ENCODE data around the gene AP4E1.

AP4E1 gene

GRCh38 chr15:50971115-50971514, 62.6 kb downstream of the AP4E1 start:
- no peak for DNase-seq (ENCODE audit: low read depth in 1 of 2, low spot score in 1 of 2)
- no peaks in the 10 kb centered on the region for H3K27me3 ChIP-seq (ENCODE audit: insufficient read depth, poor library complexity, severe bottlenecking)
- no peak overlapping the region for H3K27ac ChIP-seq (replicated peaks)
- no peak overlapping the region for H3K4me3 ChIP-seq (replicated peaks; ENCODE audit: insufficient read depth, low read length)
- no peak for TF ChIP-seq CTCF (IDR thresholded peaks at IDR 0.05; ENCODE audit: insufficient read depth, low read length)
- TF ChIP-seq POLR2AphosphoS5 (IDR thresholded peaks at IDR 0.05; ENCODE audit: low read depth) = no peak
- no peak for TF ChIP-seq REST (IDR thresholded peaks at IDR 0.05; ENCODE audit: insufficient replicate concordance, low read depth)

- Histone ChIP-seq H3K27ac (replicated peaks) (no peak overlapping the region), H3K27me3 (ENCODE audit: insufficient read depth, poor library complexity, severe bottlenecking) (no peaks in the 10 kb centered on the region), H3K4me3 (replicated peaks; ENCODE audit: insufficient read depth, low read length) (no peak overlapping the region)
- no peak for DNase-seq (ENCODE audit: low read depth in 1 of 2, low spot score in 1 of 2)
- no peak for TF ChIP-seq GABPA (IDR thresholded peaks at IDR 0.05; ENCODE audit: low read depth)
- no peak for TF ChIP-seq CTCF (IDR thresholded peaks at IDR 0.05; ENCODE audit: insufficient read depth, low read length)
- TF ChIP-seq POLR2AphosphoS5 (IDR thresholded peaks at IDR 0.05; ENCODE audit: low read depth) = no peak
- TF ChIP-seq SPI1 (IDR thresholded peaks at IDR 0.05; ENCODE audit: borderline replicate concordance, low read depth) = no peak
- TF ChIP-seq REST (IDR thresholded peaks at IDR 0.05; ENCODE audit: insufficient replicate concordance, low read depth) = no peak
Measured at GRCh38 chr15:50971542-50971941, 63.1 kb downstream of the AP4E1 start.

GRCh38 chr15:50973605-50974004, 65.1 kb downstream of the AP4E1 start:
- H3K27me3 ChIP-seq (ENCODE audit: insufficient read depth, poor library complexity, severe bottlenecking) = no peaks in the 10 kb centered on the region
- no peak overlapping the region for H3K4me3 ChIP-seq (replicated peaks; ENCODE audit: insufficient read depth, low read length)
- no peak for TF ChIP-seq GABPA (IDR thresholded peaks at IDR 0.05; ENCODE audit: low read depth)
- no peak for TF ChIP-seq SPI1 (IDR thresholded peaks at IDR 0.05; ENCODE audit: borderline replicate concordance, low read depth)
- no peak for TF ChIP-seq CTCF (IDR thresholded peaks at IDR 0.05; ENCODE audit: insufficient read depth, low read length)
- TF ChIP-seq POLR2AphosphoS5 (IDR thresholded peaks at IDR 0.05; ENCODE audit: low read depth) = no peak
- no peak for TF ChIP-seq REST (IDR thresholded peaks at IDR 0.05; ENCODE audit: insufficient replicate concordance, low read depth)
- H3K27ac ChIP-seq (replicated peaks) = no peak overlapping the region
- DNase-seq (ENCODE audit: low read depth in 1 of 2, low spot score in 1 of 2) = no peak
